GM19397 (cell line): ENCODE results near the gene L3MBTL1.
"Not testable (repeated sequence)": the region's sequence is repeated elsewhere in the genome, so short reads cannot be mapped to it uniquely, and the experiment has no call there.

ENCODE experiments used
- ATAC-seq: cut with Tn5 transposase; IDR thresholded peaks from one replicate; pipeline ENCODE4 v1.9.1; 2021; ENCODE audit warnings: mild to moderate bottlenecking, moderate library complexity; ENCODE audit not compliant: unreplicated experiment

Gene L3MBTL1

DNA sequence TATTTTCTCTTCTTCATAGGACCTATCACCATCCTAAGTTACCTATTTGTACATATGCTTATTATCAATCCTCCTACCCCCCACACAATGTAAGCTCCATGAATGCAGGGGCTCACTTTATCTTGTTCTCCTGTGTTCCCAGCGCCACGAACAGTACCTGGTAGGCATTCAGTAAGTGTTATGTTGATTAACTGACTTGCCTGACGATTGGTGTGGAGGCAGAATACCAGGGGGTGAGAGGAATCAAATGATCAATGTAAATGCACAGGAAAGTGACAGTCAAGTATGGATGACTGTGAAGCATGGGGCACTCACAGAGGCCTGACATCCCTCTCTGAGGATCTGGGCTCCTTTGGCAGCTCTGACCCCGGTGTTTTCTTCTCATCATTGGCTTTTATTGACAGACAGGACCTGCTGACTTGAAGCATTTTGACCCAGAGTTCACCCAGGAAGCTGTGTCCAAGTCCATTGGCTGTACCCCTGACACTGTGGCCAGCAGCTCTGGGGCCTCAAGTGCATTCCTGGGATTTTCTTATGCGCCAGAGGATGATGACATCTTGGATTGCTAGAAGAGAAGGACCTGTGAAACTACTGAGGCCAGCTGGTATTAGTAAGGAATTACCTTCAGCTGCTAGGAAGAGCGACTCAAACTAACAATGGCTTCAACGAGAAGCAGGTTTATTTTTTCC is 77.1 kb downstream of the L3MBTL1 start:
- ATAC-seq, result no peak

DNA sequence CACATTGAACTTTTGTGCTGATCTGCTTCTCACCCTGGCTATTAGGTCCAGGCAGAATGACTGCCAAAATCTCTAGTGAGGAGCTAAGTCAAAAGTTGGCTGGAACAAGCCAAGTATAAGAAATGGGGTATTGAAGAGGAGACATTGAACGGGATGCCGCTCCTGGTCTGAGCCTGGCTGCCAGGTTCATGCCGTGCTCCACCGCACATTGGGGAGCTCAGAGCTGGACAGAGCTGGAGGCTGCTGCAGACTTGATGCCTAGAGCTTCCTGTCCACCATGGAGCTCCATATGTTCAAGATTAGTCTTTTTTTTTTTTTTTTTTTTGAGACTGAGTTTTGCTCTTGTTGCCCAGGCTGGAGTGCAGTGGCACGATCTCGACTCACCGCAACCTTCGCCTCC is 79.1 kb downstream of the L3MBTL1 start:
- no peak for ATAC-seq

DNA sequence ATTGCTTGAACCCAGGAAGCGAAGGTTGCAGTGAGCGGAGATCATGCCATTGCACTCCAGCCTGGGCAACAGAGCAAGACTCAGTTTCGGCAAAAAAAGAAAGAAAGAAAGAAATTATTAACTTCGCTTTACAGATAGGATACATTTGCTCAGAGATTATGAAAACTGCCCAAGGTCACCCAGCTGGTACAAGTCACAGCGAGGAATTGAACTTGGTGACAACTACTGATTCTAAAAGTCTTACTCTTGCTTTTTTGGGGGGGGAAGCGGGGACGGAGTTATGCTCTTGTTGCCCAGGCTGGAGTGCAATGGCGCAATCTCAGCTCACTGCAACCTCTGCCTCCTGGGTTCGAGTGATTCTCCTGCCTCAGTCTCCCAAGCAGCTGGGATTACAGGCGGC is 81.0 kb downstream of the L3MBTL1 start:
- not testable (repeated sequence) for ATAC-seq

DNA sequence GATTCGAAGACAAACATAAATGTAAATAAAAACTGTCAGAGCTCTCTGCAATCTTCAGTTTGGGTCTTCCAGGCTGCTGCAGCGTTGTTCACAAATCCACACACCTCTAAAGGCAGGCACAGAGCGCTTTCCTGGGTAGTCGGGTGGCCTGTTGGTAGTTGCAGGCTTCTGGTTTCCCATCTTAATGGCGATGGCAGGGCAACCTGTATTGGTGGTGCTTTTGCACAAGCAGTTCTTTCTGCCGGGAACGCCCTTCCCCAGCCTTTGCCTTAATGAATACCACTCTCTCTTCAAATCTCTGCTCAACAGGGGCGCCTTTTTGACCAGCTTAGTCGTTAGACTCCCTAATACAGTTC is 82.5 kb downstream of the L3MBTL1 start:
- ATAC-seq, result no peak

DNA sequence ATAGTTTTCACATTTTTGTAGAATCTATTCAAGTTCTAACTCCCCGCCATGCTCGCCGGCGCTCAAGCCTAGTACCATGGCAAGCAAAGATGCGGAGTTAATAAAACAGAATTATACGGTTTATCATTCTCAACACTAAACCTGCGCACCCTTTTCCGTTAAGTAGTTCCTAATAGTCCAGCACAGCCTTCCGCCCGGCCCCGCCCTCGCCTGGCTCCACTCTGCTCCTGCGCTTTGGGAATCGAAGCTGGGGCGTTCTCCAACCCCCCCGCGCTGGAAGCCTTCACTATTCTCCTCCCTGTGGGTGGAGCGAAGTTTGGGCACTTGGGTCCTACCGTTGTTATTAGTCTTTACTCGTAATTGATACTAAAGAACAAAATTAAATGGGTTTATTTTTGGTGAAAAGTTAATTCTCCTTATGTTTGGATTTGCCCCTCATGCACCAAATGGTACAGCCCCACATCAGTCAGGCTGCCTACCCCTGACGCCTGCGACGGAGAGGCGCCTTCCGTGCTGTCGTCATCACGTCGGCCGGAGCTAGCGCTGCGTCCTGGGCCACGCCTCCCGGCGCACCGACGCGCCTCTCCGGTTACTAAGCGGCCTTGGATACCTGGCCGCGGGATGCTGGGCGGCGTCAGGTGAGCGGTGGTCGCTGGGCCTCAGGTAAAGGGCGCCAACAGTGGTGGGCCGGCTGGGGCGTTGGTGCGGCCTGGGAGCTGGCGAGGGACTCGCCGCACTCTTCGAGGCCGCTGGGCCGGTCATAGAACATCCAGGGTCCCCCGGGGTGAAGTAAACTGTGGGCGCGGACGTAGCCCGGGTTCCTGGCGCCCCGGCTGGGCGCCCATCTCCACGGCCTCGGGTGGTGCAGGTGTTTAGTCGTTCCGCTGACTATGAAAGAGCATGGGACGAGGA is 83.2 kb downstream of the L3MBTL1 start, which contains the start of gene IFT52:
IFT52 (plus strand) TSS at position 546 of the 912 bp plus-strand sequence. CDS start 3,762 bp downstream, outside the sequence.
- ATAC-seq, result peak; percentile 98
